ENCODE results near the gene ACTR2.

Gene ACTR2

GRCh38 chr2:65305934-65306333 is 78.3 kb downstream of the ACTR2 start:
- DNase-seq (ENCODE audit: extremely low read depth, low read depth), result no peak
- no peak for TF ChIP-seq CTCF (IDR thresholded peaks at IDR 0.05; ENCODE audit: low read depth, low read length, missing control alignments)

GRCh38 chr2:65309699-65310098 is 82.1 kb downstream of the ACTR2 start:
- DNase-seq (ENCODE audit: extremely low read depth, low read depth), result no peak
- no peak for TF ChIP-seq CTCF (IDR thresholded peaks at IDR 0.05; ENCODE audit: low read depth, low read length, missing control alignments)
- H3K4me3 ChIP-seq (replicated peaks; ENCODE audit: low read depth, low read length), result no peak overlapping the region

More at GRCh38 chr2:65305934-65306333, 78.3 kb downstream of the ACTR2 start:
- H3K4me3 ChIP-seq (replicated peaks; ENCODE audit: low read depth, low read length), result no peak overlapping the region

- no peak for DNase-seq (ENCODE audit: extremely low read depth, low read depth)
- no peak for TF ChIP-seq CTCF (IDR thresholded peaks at IDR 0.05; ENCODE audit: low read depth, low read length, missing control alignments)
- H3K4me3 ChIP-seq (replicated peaks; ENCODE audit: low read depth, low read length), result no peak overlapping the region
Observed at GRCh38 chr2:65311049-65311448, 83.4 kb downstream of the ACTR2 start.

- no peak for DNase-seq (ENCODE audit: extremely low read depth, low read depth)
- no peak for TF ChIP-seq CTCF (IDR thresholded peaks at IDR 0.05; ENCODE audit: low read depth, low read length, missing control alignments)
- H3K4me3 ChIP-seq (replicated peaks; ENCODE audit: low read depth, low read length), result no peak overlapping the region
Observed at GRCh38 chr2:65311596-65311995, 84.0 kb downstream of the ACTR2 start.

GRCh38 chr2:65313126-65313953 is 85.7 kb downstream of the ACTR2 start:
- no peak for TF ChIP-seq CTCF (IDR thresholded peaks at IDR 0.05; ENCODE audit: low read depth, low read length, missing control alignments)
- DNase-seq (ENCODE audit: extremely low read depth, low read depth), result no peak
- no peak overlapping the region for H3K4me3 ChIP-seq (replicated peaks; ENCODE audit: low read depth, low read length)

GRCh38 chr2:65313954-65314256 is 86.3 kb downstream of the ACTR2 start:
- H3K4me3 ChIP-seq (replicated peaks; ENCODE audit: low read depth, low read length), result no peak overlapping the region
- DNase-seq (ENCODE audit: extremely low read depth, low read depth), result no peak
- no peak for TF ChIP-seq CTCF (IDR thresholded peaks at IDR 0.05; ENCODE audit: low read depth, low read length, missing control alignments)
